Measurements from ENCODE around the gene OSCP1. TPM values are rescaled to one million over a fixed set of nuclear protein-coding genes. Genes with fewer than 3 reads are reported as not detected.
A peak's percentile ranks its signal among the peaks of the same experiment; 100 is the strongest.

The OSCP1 gene
- total RNA-seq, 1 donor from 2014 or later: 16.4 TPM

GRCh38 chr1:36382669-36383068, 67.6 kb downstream of the OSCP1 start:
- DNase-seq: no peak

- DNase-seq: no peak
Measured at GRCh38 chr1:36382231-36382630, 68.0 kb downstream of the OSCP1 start.

- DNase-seq: no peak
Measured at GRCh38 chr1:36381405-36381804, 68.8 kb downstream of the OSCP1 start.

- DNase-seq: no peak
Measured at GRCh38 chr1:36380782-36381181, 69.5 kb downstream of the OSCP1 start.

GRCh38 chr1:36380143-36380619, 70.1 kb downstream of the OSCP1 start:
- DNase-seq: no peak

- no peak for DNase-seq
Measured at GRCh38 chr1:36377791-36378492, 72.3 kb downstream of the OSCP1 start.

GRCh38 chr1:36372617-36373016, 77.6 kb downstream of the OSCP1 start:
- DNase-seq: no peak

GRCh38 chr1:36369061-36369861, 81.0 kb downstream of the OSCP1 start:
- DNase-seq: peak; percentile 24

Small RNA genes within 50 kb of the gene (small RNA-seq; reads per million reads assigned to genes)
- gene RNU4-27P (not detected), gene SNORA63C (1.3 reads per million, percentile 78 among the genes with 10 or more reads in this experiment)

Other genes starting within 250 kb of the OSCP1 start
- 80.6 TPM for gene THRAP3, start 226.0 kb downstream of the OSCP1 start, total RNA-seq
- 3.0 TPM for gene SH3D21, start 144.1 kb downstream of the OSCP1 start, total RNA-seq
- gene EVA1B, start 126.8 kb downstream of the OSCP1 start, total RNA-seq: 4.5 TPM
- 13.1 TPM for gene STK40, start 64.5 kb downstream of the OSCP1 start, total RNA-seq
- gene LSM10, start 52.5 kb downstream of the OSCP1 start, total RNA-seq: 3.1 TPM
- 12.5 TPM for gene MRPS15, start 13.9 kb upstream of the OSCP1 start, total RNA-seq
- gene CSF3R, start 32.5 kb upstream of the OSCP1 start, total RNA-seq: 2.2 TPM